GM21515 (cell line): ENCODE data around the gene CGB5.
"Not testable (repeated sequence)": the region's sequence is repeated elsewhere in the genome, so short reads cannot be mapped to it uniquely, and the experiment has no call there.

ENCODE experiments used
- ATAC-seq: cut with Tn5 transposase; IDR thresholded peaks from one replicate; pipeline ENCODE4 v1.9.1; 2021; ENCODE audit not compliant: unreplicated experiment

Gene CGB5

GRCh38 chr19:49056902-49057596, 13.4 kb downstream of the CGB5 start:
- not testable (repeated sequence) for ATAC-seq

- no peak for ATAC-seq
These were observed 14.1 kb downstream of the CGB5 start, which contains the start of gene CGB7 for GRCh38 chr19:49057636-49058234. Gene CGB7 (minus strand): TSS chr19:49057749. CDS start chr19:49055375, 2,374 bp downstream.

- ATAC-seq, result no peak
These were observed 14.9 kb downstream of the CGB5 start for GRCh38 chr19:49058562-49058961.

GRCh38 chr19:49059053-49059452, 15.4 kb downstream of the CGB5 start:
- ATAC-seq, result no peak

GRCh38 chr19:49061000-49061399, 17.4 kb downstream of the CGB5 start:
- no peak for ATAC-seq

GRCh38 chr19:49061445-49061844, 17.8 kb downstream of the CGB5 start:
- ATAC-seq, result no peak

DNA sequence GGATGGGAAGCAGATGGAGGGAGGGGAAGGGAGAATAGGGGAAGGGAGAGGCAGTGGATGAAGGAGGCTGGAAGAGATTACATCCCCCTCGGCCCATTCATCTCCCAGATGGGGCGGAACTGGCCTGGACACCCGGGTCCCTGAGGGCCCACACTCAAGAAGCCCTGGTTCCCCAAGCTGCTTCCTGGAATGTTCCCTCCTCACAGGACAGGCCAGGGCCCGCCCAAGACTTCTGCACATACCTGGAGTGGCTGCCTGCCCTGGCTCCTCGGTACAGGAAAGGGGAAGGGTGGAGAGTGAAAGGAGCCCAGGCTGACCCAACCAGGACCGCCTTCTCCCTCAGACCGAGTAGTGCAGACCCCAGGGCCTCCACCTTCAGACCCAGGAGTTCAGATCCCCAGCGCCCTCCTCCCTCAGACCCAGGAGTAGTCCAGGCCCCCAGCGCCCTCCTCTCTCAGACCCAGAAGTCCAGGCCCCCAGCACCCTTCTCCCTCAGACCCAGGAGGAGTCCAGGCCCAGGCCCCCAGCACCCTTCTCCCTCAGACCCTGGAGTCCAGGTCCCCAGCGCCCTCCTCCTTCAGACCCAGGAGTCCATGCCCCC, 20.5 kb downstream of the CGB5 start:
- no peak for ATAC-seq

DNA sequence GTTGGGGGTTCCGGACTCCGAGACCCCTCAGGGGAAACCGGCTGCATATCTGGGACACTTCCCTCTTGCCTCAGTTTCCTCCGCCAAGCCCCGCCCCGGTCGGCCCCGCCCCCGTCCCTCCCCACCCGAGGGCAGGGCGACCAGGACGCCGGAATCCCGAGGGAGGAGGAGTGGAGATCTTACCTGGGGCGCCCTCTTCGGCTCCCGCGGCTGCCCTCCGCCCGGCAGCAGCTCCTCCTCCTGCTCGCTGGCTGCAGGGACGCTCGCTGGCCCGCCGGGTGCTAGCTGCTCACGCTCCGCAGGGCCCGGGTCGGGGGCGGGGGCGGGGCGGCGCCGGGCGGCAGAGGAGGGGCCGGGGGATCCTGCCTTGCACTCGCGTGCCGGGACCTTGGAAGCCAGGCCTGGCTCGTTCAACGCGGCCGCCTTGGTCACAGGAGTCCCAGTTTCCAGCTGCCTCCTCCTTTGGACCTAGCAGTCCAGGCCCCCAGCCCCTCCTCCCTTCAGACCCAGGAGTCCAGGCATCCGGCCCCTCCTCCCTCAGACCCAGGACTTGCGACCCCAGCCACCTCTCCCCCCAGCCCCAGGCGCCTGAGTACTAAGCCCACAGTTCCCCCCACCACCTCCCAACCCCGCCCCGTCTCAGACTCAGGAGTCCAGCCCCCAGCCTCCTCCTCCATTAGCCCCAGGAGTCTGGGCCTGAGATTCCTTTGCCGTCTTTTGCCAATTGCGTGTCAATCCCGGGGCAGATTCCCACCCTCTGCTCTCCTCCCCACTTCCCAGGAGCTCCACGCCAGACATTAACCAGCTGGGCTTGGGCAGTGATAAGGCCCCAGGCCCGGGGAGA, 21.3 kb downstream of the CGB5 start, which contains the start of gene NTF4:
TSS of gene NTF4 (minus strand) at position 51 of the 844 bp plus-strand sequence. CDS start 2,821 bp downstream, outside the sequence.
- no peak for ATAC-seq

DNA sequence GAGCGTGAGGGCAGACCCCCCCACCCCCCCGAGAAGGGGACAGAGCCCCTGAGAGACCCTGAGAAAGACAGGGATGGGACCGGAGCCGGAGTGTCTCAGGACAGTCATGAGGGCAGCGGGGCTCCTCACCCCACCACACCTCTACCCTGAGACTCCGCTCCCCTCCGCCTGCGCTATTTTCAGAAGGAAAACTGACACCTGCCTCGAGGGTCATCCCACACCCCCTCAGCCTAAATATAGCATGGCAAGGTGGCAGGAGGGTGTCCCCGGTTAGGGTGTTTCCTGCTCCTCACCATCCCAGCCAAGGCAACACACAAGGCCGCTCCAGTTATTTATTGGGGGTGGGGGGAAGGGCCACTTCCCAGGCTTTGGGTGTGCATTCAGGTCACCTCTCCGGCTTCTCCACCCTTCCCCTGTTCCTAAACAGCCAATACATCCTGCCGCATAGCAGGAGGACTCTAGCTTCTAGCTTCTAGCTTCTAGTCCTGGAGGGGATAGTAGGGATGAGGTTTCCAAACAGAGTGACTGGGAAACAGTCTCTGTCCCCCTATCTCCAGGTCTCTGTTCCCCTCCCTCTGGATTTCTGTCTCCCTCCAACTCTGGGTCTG, 22.4 kb downstream of the CGB5 start:
- no peak for ATAC-seq

DNA sequence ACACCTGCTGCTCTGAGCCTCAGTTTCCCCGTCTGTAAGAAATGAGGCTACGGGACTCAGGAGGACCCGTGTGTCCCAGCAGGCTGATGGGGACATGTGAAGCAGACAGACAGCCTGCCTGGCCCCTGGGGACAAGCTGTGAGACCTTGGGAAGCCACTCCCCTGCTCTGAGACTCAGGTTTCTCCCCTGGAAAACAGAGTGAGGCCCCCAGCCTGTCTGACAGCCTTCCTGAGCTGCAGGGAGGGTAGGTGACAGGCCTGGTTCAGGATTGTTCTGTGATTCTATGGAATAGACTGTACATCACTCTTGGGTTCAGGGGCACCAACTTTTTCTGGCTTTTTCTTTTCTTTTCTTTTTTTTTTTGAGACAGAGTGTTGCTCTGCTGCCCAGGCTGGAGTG, 23.9 kb downstream of the CGB5 start:
- no peak for ATAC-seq

DNA sequence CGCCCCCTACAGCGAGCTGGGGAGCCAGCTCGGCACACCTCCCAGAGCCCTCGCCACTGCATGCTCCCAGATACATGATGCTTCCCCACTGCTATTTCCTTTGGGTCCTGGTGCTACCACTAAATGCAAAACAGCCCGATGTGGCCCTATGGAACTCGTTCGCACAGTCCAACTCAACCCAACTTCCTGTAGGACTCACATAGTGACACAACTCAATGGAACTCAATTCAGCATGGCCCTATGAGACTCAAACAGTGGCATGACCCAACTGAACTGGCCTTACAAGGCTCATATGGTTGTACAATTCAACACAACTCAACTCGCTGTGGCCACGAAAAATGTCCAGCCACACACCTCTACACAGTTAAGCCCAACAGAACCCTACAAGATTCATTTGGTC, 25.4 kb downstream of the CGB5 start:
- ATAC-seq, result no peak

- ATAC-seq, result no peak
These were observed 26.8 kb downstream of the CGB5 start for GRCh38 chr19:49070416-49070815.

DNA sequence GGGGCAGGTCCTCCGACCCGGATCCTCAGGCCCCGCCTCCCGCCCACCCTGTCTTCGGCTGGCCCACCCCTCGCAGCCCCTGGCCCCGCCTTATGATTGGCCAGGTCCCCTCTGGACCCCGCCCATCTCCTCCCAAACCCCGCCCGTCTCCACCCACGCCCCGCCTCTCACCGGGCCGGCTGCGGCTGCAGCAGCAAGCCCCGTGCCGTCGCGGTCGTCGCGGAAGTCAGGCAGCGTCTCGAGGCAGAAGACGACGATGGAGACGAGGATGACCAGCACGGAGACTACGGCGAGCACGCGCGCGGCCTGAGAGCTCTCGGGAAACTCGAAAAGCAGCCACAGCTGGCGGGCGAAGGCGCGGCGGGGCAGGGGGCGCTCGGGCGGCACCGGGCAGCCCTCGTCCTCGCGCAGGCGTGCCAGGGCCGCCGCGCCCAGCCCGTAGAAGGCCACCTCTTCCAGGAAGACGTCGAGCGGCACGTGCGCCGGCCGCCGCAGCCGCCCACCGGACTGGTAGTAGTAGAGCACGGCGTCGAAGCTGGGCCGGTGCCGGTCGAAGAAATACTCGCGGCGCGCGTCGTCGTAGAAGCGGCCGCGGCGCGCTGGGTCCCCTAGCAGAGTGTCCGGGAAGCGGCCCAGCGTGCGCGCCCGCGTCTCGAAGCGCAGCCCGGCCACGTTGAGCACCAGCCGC, 28.4 kb downstream of the CGB5 start:
- no peak for ATAC-seq

GRCh38 chr19:49073514-49074378, 30.1 kb downstream of the CGB5 start:
- ATAC-seq, result no peak

GRCh38 chr19:49074869-49075268, 31.2 kb downstream of the CGB5 start:
- ATAC-seq, result not testable (repeated sequence)

GRCh38 chr19:49080392-49080791, 36.7 kb downstream of the CGB5 start:
- ATAC-seq, result no peak

DNA sequence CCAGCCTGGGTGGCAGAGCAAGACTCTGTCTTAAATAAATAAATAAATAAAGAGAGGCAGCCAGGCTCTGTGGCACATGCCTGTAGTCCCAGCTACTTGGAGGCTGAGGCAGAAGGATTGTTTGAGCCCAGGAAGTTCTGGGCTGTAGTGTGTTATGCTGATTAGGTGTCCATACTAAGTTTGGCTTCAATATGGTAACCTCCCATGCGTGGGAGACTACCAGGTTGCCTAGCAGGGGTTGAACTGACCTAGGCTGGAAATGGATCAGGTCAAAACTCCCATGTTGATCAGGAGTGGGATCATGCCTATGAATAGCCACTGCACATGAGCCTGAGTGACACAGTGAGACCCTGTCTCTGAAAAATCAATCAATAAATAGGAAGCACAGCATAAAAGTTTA, 37.6 kb downstream of the CGB5 start:
- ATAC-seq, result no peak

DNA sequence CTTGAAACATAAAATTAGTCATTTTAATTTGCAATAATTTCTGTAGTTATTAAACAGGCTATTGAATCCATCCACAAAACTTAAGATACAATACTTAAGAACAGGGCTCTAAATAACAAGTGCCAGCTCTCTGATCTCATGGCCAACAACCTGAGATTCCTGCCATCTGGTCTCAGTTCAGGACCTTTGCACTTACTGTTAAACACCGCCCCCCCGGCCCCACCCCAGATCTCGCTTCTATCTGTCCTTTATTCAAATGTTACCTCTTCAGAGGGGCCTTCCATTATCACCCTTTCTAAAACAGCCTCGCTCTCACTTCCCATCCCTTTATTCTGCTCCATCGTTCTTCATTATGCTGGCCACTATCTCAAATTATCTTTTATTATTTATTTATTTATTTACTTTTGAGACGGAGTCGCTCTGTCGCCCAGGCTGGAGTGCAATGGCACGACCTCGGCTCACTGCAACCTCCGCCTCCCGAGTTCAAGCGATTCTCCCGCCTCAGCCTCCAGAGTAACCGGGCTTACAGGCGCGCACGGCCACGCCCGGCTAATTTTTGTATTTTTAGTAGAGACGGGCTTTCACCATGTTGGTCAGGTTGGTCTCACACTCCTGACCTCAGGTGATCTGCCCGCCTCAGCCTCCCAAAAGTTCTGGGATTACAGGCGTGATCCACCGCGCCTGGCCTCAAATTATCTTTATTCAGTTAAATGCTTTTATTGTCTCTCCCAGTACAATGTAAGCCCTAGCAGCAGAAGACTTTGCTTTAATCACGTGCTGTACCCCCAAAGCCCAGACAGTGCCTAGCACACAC, 40.8 kb downstream of the CGB5 start:
- no peak for ATAC-seq
